ENCODE measurements around the gene XNDC1N. TPM values are rescaled to one million over a fixed set of nuclear protein-coding genes. Genes with fewer than 3 reads are reported as not detected.

Gene XNDC1N
- 10 to 100 TPM in 3 of 4 donors, 1 to 10 TPM in 1; 4.6 to 21.4 (median 15.7) TPM for total RNA-seq

GRCh38 chr11:71927820-71928736, at the start of gene XNDC1N:
Gene XNDC1N, minus strand, starts transcription at chr11:71928594. Its CDS starts 5,241 bp downstream, at chr11:71923353.
- Histone ChIP-seq H3K27me3 (no peaks in the 10 kb centered on the region), H3K36me3 (peaks cover 0 to 18% (median 0%) of the 10 kb centered on the region in 3 donors), H3K4me1 (peaks cover 0 to 51% (median 18%) of the 10 kb centered on the region in 4 donors), H3K9me3 (no peaks in the 10 kb centered on the region), H3K4me3 (peak within 1 kb of the TSS; percentile 73 to 94 (median 83)), H3K27ac (peak within 1 kb of the TSS; percentile 75 to 94 (median 90))
- WGBS, 2 donors, result 0% methylated on average over 40 of the region's 40 CpGs
- TF ChIP-seq POLR2A (IDR thresholded peaks at IDR 0.05) (no peak), EP300 (IDR thresholded peaks at IDR 0.05) (peak in 1 of 2 donors; percentile 78), CTCF (IDR thresholded peaks at IDR 0.05) (no peak)
- peak in 1 of 2 donors; percentile 71 for DNase-seq (ENCODE audit: low spot score in 2 of 2)

GRCh38 chr11:71977743-71978418, 49.5 kb upstream of the XNDC1N start:
- peak; percentile 52 to 68 (median 63) for TF ChIP-seq CTCF (IDR thresholded peaks at IDR 0.05)
- TF ChIP-seq EP300 (IDR thresholded peaks at IDR 0.05), result no peak
- DNase-seq (ENCODE audit: low spot score in 2 of 2), result peak in 1 of 2 donors; percentile 85
- peaks cover 0 to 6% (median 0%) of the 10 kb centered on the region in 3 donors for H3K36me3 ChIP-seq
- no peaks in the 10 kb centered on the region for H3K9me3 ChIP-seq
- WGBS, 2 donors, result 53 to 66% methylated on average over 7 of the region's 7 CpGs
- no peaks in the 10 kb centered on the region for H3K27me3 ChIP-seq
- H3K4me3 ChIP-seq, result no peak overlapping the region
- H3K27ac ChIP-seq, result no peak overlapping the region
- H3K4me1 ChIP-seq, result no peaks in the 10 kb centered on the region

GRCh38 chr11:71977090-71977489, 48.7 kb upstream of the XNDC1N start:
- H3K4me3 ChIP-seq, result no peak overlapping the region
- H3K4me1 ChIP-seq, result no peaks in the 10 kb centered on the region
- no peak for DNase-seq (ENCODE audit: low spot score in 2 of 2)
- H3K27me3 ChIP-seq, result no peaks in the 10 kb centered on the region
- H3K9me3 ChIP-seq, result no peaks in the 10 kb centered on the region
- TF ChIP-seq EP300 (IDR thresholded peaks at IDR 0.05) (no peak), POLR2A (IDR thresholded peaks at IDR 0.05) (no peak), CTCF (IDR thresholded peaks at IDR 0.05) (no peak)
- 61 to 86% methylated on average over 1 of the region's 1 CpG for whole genome bisulfite sequencing, 2 donors
- no peak overlapping the region for H3K27ac ChIP-seq
- H3K36me3 ChIP-seq, result peaks cover 0 to 6% (median 0%) of the 10 kb centered on the region in 3 donors

GRCh38 chr11:71976551-71976950, 48.2 kb upstream of the XNDC1N start:
- WGBS, 2 donors, result 85% methylated on average over 5 of the region's 5 CpGs
- H3K27me3 ChIP-seq, result no peaks in the 10 kb centered on the region
- H3K4me3 ChIP-seq, result no peak overlapping the region
- DNase-seq (ENCODE audit: low spot score in 2 of 2), result no peak
- TF ChIP-seq EP300 (IDR thresholded peaks at IDR 0.05), result no peak
- TF ChIP-seq CTCF (IDR thresholded peaks at IDR 0.05), result no peak
- TF ChIP-seq POLR2A (IDR thresholded peaks at IDR 0.05), result no peak
- H3K36me3 ChIP-seq, result peaks cover 0 to 6% (median 0%) of the 10 kb centered on the region in 3 donors
- no peak overlapping the region for H3K27ac ChIP-seq
- no peaks in the 10 kb centered on the region for H3K9me3 ChIP-seq
- H3K4me1 ChIP-seq, result no peaks in the 10 kb centered on the region
